ENCODE measurements around the gene FBXL17. TPM values are rescaled to one million over a fixed set of nuclear protein-coding genes. Genes with fewer than 3 reads are reported as not detected.

The FBXL17 gene
- total RNA-seq, 1 donor from 2014 or later: 49.4 TPM

DNA sequence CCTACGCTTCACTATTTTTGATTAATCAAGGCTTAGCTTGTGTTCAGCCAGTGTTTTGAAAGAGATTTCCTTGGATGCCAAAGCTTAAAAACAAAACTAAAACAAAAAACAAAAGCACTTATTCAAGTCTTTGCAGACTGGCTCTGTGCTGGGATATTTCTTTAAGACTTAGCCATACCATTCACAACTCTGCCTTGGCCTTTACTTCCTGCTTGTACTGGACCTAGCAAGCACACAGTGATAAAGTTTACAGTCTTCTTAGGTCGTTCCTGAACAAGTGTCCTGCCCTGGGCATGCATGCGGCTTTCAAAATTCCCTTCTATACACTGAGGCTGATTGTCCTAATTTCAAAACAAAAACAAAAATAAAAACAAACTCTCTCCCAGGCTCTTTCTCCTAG lies 20.7 kb downstream of the FBXL17 start:
- Histone ChIP-seq H3K36me3 (peaks cover 18% of the 10 kb centered on the region), H3K27ac (replicated peaks) (no peak overlapping the region), H3K4me3 (no peak overlapping the region), H3K4me1 (peaks cover 16% of the 10 kb centered on the region), H3K9me3 (replicated peaks) (no peaks in the 10 kb centered on the region), H3K27me3 (ENCODE audit: low read depth) (no peaks in the 10 kb centered on the region)
- TF ChIP-seq, protein P1, sequence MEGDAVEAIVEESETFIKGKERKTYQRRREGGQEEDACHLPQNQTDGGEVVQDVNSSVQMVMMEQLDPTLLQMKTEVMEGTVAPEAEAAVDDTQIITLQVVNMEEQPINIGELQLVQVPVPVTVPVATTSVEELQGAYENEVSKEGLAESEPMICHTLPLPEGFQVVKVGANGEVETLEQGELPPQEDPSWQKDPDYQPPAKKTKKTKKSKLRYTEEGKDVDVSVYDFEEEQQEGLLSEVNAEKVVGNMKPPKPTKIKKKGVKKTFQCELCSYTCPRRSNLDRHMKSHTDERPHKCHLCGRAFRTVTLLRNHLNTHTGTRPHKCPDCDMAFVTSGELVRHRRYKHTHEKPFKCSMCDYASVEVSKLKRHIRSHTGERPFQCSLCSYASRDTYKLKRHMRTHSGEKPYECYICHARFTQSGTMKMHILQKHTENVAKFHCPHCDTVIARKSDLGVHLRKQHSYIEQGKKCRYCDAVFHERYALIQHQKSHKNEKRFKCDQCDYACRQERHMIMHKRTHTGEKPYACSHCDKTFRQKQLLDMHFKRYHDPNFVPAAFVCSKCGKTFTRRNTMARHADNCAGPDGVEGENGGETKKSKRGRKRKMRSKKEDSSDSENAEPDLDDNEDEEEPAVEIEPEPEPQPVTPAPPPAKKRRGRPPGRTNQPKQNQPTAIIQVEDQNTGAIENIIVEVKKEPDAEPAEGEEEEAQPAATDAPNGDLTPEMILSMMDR (IDR thresholded peaks at IDR 0.05; ENCODE audit: borderline replicate concordance): no peak
- no peak for DNase-seq
- intact Hi-C loops (cut with micrococcal nuclease): no loop called here

DNA sequence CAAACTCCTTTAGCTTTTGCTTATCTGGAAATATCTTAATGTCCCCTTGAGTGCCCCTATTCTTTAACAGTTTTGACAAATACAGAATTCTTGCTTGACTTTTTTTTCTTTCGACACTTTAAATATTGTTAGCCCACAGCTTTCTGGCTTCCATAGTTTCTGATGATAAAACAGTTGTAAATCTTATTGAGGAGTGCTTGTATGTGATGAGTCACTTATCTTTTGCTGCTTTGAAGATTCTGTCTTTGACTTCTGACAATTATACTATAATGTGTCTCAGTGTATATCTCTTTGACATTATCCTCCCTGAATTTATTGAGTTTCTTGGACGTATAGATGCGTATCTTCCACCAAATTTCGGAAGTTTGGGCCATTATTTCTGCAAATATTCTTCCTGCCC lies 21.6 kb downstream of the FBXL17 start:
- no peak overlapping the region for H3K27ac ChIP-seq (replicated peaks)
- TF ChIP-seq, protein P1 (IDR thresholded peaks at IDR 0.05; ENCODE audit: borderline replicate concordance): no peak
- no peaks in the 10 kb centered on the region for H3K27me3 ChIP-seq (ENCODE audit: low read depth)
- no peak overlapping the region for H3K4me3 ChIP-seq
- no peak for DNase-seq
- intact Hi-C loops (cut with micrococcal nuclease): no loop called here
- H3K9me3 ChIP-seq (replicated peaks): no peaks in the 10 kb centered on the region
- H3K4me1 ChIP-seq: peaks cover 22% of the 10 kb centered on the region
- peaks cover 18% of the 10 kb centered on the region for H3K36me3 ChIP-seq

DNA sequence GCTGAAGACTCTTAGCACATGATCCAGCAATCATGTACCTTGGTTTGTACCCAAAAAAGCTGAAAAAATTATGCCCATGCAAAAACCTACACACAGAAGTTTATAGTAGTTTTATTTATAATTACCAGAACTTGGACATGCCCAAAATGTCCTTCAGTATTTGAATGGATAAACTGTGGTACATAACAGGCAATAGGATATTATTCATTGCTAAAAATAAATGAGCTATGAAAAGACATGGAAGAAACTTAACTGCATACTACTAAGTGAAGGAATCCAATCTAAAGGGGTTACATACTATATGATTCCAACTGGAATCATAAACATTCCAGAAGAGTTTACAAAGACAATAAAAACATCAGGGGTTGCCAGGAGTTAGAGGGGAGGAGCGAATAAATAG lies 25.6 kb downstream of the FBXL17 start:
- peaks cover 13% of the 10 kb centered on the region for H3K4me1 ChIP-seq
- TF ChIP-seq, protein P1 (IDR thresholded peaks at IDR 0.05; ENCODE audit: borderline replicate concordance): no peak
- peaks cover 5% of the 10 kb centered on the region for H3K36me3 ChIP-seq
- intact Hi-C loops (cut with micrococcal nuclease): no loop called here
- no peak overlapping the region for H3K4me3 ChIP-seq
- H3K27ac ChIP-seq (replicated peaks): peak overlapping the region; percentile 29
- no peaks in the 10 kb centered on the region for H3K27me3 ChIP-seq (ENCODE audit: low read depth)
- no peak for DNase-seq
- no peaks in the 10 kb centered on the region for H3K9me3 ChIP-seq (replicated peaks)

DNA sequence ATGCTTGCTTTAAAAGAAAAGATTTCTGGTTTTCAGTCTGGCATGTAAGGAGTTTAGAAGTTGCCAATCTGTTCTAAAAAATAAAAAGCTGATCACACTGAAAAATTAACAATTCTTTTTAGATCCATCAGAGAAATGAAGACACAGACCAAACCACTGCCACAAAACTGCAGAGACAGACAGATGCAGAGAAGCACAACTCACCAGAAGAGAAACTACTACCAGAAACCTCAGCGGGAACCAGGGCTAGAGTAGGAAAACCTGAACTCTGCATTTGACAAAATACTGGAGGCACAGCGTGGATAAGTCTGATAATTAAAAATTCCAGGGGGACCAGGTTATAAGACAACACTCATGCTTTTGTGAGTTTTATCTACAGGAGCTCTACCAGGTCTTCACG lies 28.8 kb downstream of the FBXL17 start:
- intact Hi-C loops (cut with micrococcal nuclease): no loop called here
- DNase-seq: no peak
- Histone ChIP-seq H3K4me1 (peaks cover 19% of the 10 kb centered on the region), H3K27ac (replicated peaks) (no peak overlapping the region), H3K9me3 (replicated peaks) (no peaks in the 10 kb centered on the region), H3K36me3 (no peaks in the 10 kb centered on the region), H3K4me3 (no peak overlapping the region), H3K27me3 (ENCODE audit: low read depth) (no peaks in the 10 kb centered on the region)
- TF ChIP-seq, protein P1 (IDR thresholded peaks at IDR 0.05; ENCODE audit: borderline replicate concordance): no peak

DNA sequence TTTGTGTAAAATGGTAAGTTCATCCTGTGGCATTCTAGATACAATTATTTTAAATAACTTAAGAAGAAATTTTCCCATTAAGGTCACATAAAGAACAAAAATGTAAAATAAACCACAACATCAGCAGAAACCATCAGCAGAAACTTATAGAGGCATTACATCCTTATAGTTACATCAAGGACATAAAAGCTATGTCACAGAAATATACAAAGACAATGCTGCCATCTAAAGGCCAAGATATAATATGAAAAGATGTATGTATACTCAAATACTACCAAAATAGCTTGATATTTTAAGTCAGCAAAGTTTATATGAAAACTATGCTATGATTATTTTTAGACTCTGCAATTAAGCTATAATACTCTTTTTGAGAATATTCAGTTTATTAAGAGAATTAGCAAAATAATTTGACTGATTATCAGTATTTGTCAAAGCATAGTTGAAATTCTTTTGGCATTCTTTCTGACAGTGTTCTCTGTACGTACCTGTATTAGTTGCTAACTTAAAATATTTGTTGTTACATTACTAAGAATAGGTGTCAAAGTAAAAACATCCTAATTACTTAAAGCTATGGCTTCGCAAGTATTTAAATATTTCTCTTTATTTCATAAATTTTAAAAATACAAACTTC lies 36.2 kb downstream of the FBXL17 start:
- H3K36me3 ChIP-seq: no peaks in the 10 kb centered on the region
- TF ChIP-seq, protein P1 (IDR thresholded peaks at IDR 0.05; ENCODE audit: borderline replicate concordance): peak; percentile 56
- intact Hi-C loops (cut with micrococcal nuclease): no loop called here

More for the DNA sequence above, 36.2 kb downstream of the FBXL17 start:
- no peak for DNase-seq
- H3K9me3 ChIP-seq (replicated peaks): no peaks in the 10 kb centered on the region
- H3K4me3 ChIP-seq: no peak overlapping the region
- no peaks in the 10 kb centered on the region for H3K27me3 ChIP-seq (ENCODE audit: low read depth)
- peaks cover 37% of the 10 kb centered on the region for H3K4me1 ChIP-seq
- H3K27ac ChIP-seq (replicated peaks): no peak overlapping the region

Measured in left ventricle myocardium inferior (tissue), 1 donor.